GM18873 (cell line): ENCODE data around the gene MATN1.

Source experiments
- ATAC-seq: cut with Tn5 transposase; IDR thresholded peaks from one replicate; pipeline ENCODE4 v1.9.1; 2021; ENCODE audit warnings: mild to moderate bottlenecking, moderate library complexity, moderate number of reproducible peaks; ENCODE audit not compliant: unreplicated experiment, low FRiP score

The MATN1 gene

GRCh38 chr1:30734106-30734505 lies 10.7 kb upstream of the MATN1 start:
- ATAC-seq = no peak

GRCh38 chr1:30733493-30733892 lies 10.1 kb upstream of the MATN1 start:
- no peak for ATAC-seq

- peak; percentile 44 for ATAC-seq
Observed at GRCh38 chr1:30732277-30732996, 9.1 kb upstream of the MATN1 start.

- ATAC-seq = no peak
Observed at GRCh38 chr1:30731806-30732276, 8.5 kb upstream of the MATN1 start.

- no peak for ATAC-seq
Observed at GRCh38 chr1:30731109-30731805, 7.9 kb upstream of the MATN1 start.

GRCh38 chr1:30730346-30731108 lies 7.1 kb upstream of the MATN1 start:
- ATAC-seq = no peak

- ATAC-seq = no peak
Observed at GRCh38 chr1:30729901-30730300, 6.5 kb upstream of the MATN1 start.

- no peak for ATAC-seq
Observed at GRCh38 chr1:30728832-30729638, 5.7 kb upstream of the MATN1 start.

GRCh38 chr1:30728340-30728739 lies 5.0 kb upstream of the MATN1 start:
- ATAC-seq = no peak

GRCh38 chr1:30727824-30728223 lies 4.4 kb upstream of the MATN1 start:
- ATAC-seq = no peak

- no peak for ATAC-seq
Observed at GRCh38 chr1:30726773-30727684, 3.6 kb upstream of the MATN1 start.

GRCh38 chr1:30726236-30726635 lies 2.9 kb upstream of the MATN1 start:
- ATAC-seq = no peak

GRCh38 chr1:30725450-30726095 lies 2.2 kb upstream of the MATN1 start:
- no peak for ATAC-seq

GRCh38 chr1:30724655-30725421 lies 1.5 kb upstream of the MATN1 start:
- ATAC-seq = no peak

- no peak for ATAC-seq
Observed at GRCh38 chr1:30724175-30724574, 790 bp upstream of the MATN1 start.

- ATAC-seq = no peak
Observed at GRCh38 chr1:30721812-30722537, 1.4 kb downstream of the MATN1 start.

- ATAC-seq = no peak
Observed at GRCh38 chr1:30721341-30721793, 2.0 kb downstream of the MATN1 start.
